BE2C (cell line): Measurements from ENCODE around the gene PHC2.

Source experiments
- DNase-seq: peaks from one replicate; pipeline ENCODE4 v3.0.0-alpha.2; 2020
- H3K27me3 ChIP-seq: fragments of 250-450 bp; sonication (Bioruptor Pico); 2 replicates; pipeline ENCODE4 v1.5.1; 2020; ENCODE audit warnings: mild to moderate bottlenecking
- H3K36me3 ChIP-seq: fragments of 250-450 bp; sonication (Bioruptor Pico); 2 replicates; pipeline ENCODE4 v1.5.1; 2020; ENCODE audit warnings: mild to moderate bottlenecking
- H3K4me1 ChIP-seq: fragments of 250-450 bp; sonication (Bioruptor Pico); 2 replicates; pipeline ENCODE4 v1.5.1; 2020
- H3K4me3 ChIP-seq: 2 replicates; pipeline ENCODE4 v1.5.1; 2011; ENCODE audit warnings: low read depth, low read length
- H3K9me3 ChIP-seq: fragments of 250-450 bp; sonication (Bioruptor Pico); 2 replicates; pipeline ENCODE4 v1.5.1; 2020
- CTCF ChIP-seq: IDR thresholded peaks from 2 replicates; pipeline ENCODE4 v1.5.1; 2012; ENCODE audit warnings: mild to moderate bottlenecking, low read depth, low read length

Gene PHC2

GRCh38 chr1:33407352-33408092 is 23.4 kb downstream of the PHC2 start:
- H3K9me3 ChIP-seq: no peaks in the 10 kb centered on the region

DNA sequence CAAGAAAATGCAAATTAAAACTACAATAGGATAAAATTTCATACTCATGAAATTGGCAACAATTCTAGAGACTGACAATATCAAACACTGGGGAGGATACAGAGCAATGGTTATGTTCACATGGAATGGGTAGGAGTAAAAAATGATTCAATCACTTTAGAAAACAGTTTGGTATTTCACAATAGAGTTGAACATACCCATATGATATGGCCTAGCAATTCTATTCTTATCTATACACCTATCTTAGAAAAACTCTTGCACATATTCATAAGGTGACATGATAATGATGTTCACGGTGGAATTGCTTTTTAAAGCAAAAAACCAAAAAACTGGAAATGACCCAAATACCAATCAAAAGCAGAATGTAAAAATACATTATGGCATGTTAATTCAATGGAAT is 28.7 kb downstream of the PHC2 start:
- no peaks in the 10 kb centered on the region for H3K4me1 ChIP-seq
- no peaks in the 10 kb centered on the region for H3K9me3 ChIP-seq
- no peaks in the 10 kb centered on the region for H3K36me3 ChIP-seq
- no peaks in the 10 kb centered on the region for H3K27me3 ChIP-seq
- TF ChIP-seq CTCF: no peak
- DNase-seq: no peak
- no peak overlapping the region for H3K4me3 ChIP-seq

More at GRCh38 chr1:33407352-33408092, 23.4 kb downstream of the PHC2 start:
- H3K4me1 ChIP-seq: no peaks in the 10 kb centered on the region
- H3K27me3 ChIP-seq: no peaks in the 10 kb centered on the region
- TF ChIP-seq CTCF: no peak
- H3K4me3 ChIP-seq: no peak overlapping the region
- no peak for DNase-seq
- H3K36me3 ChIP-seq: no peaks in the 10 kb centered on the region

DNA sequence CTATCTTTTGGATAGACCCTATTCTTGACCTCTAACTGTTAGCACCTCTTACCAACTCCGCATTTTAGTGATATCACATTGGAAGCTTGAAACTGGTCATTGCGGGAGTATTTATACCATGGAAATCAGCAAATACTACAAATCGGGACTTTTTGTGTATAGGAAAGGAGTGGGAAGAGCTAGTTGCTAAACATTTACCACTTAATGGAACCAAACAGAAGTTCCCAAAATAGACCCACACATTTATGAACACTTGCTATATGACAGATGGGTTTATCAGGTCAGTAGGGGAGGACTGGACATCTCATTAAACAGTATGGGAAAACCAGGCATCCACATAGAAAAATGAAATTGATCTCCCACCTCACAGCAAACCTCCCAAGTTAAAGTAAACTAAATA is 29.4 kb downstream of the PHC2 start:
- TF ChIP-seq CTCF: no peak
- no peak for DNase-seq
- Histone ChIP-seq H3K27me3 (no peaks in the 10 kb centered on the region), H3K36me3 (no peaks in the 10 kb centered on the region), H3K9me3 (no peaks in the 10 kb centered on the region), H3K4me1 (no peaks in the 10 kb centered on the region), H3K4me3 (no peak overlapping the region)

DNA sequence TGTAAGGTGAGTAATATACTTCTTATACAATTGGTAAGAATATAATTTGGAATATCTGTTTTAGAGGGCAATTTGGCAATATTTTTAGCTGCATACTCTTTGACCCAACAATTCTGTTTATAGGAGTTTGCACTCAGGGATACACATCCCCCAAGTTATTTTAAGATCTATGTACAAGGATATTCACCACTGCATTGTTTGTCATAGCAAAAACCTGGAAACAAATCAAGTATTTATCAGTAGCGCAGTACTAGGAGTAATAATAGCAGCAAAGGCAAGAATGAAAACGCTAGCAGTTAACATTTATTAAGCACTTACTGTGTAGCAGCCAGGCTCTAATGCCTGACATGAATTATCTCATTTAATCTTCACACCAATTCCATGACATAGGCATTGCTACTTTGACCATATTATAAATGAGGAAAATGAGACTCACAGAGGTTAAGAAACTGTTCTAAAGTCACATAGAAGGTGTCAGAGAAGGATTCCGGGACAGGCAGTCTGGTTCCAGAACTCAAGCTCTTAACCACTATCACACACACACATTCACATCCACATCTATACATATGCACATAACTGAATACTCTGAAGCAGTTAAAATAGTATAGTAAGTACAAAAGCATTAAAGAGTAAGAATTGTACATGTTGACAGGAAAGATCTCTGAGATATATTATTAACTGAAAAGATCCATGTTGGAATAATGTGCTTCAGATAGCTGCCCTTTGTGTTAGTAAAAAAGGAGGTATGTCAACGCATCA is 30.6 kb downstream of the PHC2 start:
- Histone ChIP-seq H3K4me1 (no peaks in the 10 kb centered on the region), H3K27me3 (no peaks in the 10 kb centered on the region), H3K36me3 (no peaks in the 10 kb centered on the region), H3K9me3 (no peaks in the 10 kb centered on the region), H3K4me3 (no peak overlapping the region)
- TF ChIP-seq CTCF: no peak
- DNase-seq: no peak

DNA sequence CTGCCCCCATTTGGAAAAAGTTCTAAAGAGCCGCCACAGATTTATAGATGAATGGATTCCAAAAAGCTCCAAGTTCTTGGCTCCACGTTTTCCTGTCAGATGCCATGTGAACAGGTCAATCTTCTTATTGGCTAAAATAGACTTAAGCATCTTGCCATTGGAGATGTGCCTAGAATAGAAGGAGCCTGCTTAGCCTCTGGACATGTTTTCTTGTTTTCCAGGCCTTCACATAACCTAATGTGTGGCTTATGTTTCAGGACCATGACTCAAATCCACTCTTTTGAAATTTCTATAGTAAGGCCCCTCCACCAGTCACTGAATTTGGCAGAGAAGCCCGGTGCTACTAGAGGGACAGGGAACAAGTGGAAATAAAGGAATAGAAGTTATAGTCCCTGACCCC is 31.5 kb downstream of the PHC2 start:
- H3K4me1 ChIP-seq: no peaks in the 10 kb centered on the region
- no peaks in the 10 kb centered on the region for H3K9me3 ChIP-seq
- no peak overlapping the region for H3K4me3 ChIP-seq
- H3K36me3 ChIP-seq: no peaks in the 10 kb centered on the region
- no peak for DNase-seq
- no peaks in the 10 kb centered on the region for H3K27me3 ChIP-seq
- no peak for TF ChIP-seq CTCF

GRCh38 chr1:33397994-33398393 is 32.9 kb downstream of the PHC2 start:
- Histone ChIP-seq H3K27me3 (no peaks in the 10 kb centered on the region), H3K36me3 (no peaks in the 10 kb centered on the region), H3K4me1 (no peaks in the 10 kb centered on the region; the same call in 1 of the 2 replicates), H3K9me3 (no peaks in the 10 kb centered on the region), H3K4me3 (no peak overlapping the region)
- TF ChIP-seq CTCF: no peak
- DNase-seq: no peak
